Measurements from ENCODE around the gene ZNF205. TPM values are rescaled to one million over a fixed set of nuclear protein-coding genes. Genes with fewer than 3 reads are reported as not detected.
"Not testable (repeated sequence)": the region's sequence is repeated elsewhere in the genome, so short reads cannot be mapped to it uniquely, and the experiment has no call there.

ZNF205 gene
- total RNA-seq, 1 donor from 2014 or later, result 5.4 TPM

DNA sequence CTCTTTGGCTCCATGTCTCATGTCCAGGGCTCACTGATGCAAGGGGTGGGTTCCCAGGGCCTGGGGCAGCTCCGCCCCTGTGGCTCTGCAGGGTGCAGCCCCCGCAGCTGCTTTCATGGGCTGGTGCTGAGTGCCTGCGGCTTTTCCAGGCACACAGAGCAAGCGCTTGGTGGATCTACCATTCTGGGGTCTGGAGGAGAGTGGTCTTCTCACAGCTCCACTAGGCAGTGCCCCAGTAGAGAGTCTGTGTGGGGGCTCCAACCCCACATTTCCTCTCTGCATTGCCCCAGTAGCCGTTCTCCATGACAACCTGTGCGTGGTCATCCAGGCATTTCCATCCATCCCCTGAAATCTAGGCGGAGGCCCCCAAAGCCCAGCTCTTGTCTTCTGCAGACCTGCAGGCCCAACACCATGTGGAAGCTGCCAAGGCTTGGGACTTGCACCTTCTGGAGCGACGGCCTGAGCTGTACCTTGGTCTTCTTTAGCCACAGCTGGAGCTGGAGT lies 41.7 kb upstream of the ZNF205 start:
- Mint-ChIP-seq H3K4me3 (no peak overlapping the region), H3K9me3 (no peaks in the 10 kb centered on the region), H3K4me1 (peaks cover 9% of the 10 kb centered on the region), H3K36me3 (no peaks in the 10 kb centered on the region), H3K27me3 (ENCODE audit: insufficient read depth, low read depth) (peaks cover 19% of the 10 kb centered on the region), H3K27ac (no peak overlapping the region)
- Histone ChIP-seq H3K9ac (no peak overlapping the region), H3K27me3 (no peaks in the 10 kb centered on the region), H2AFZ (replicated peaks) (no peak overlapping the region), H3K36me3 (no peaks in the 10 kb centered on the region), H3K79me2 (ENCODE audit: low read depth) (no peaks in the 10 kb centered on the region), H3K4me3 (no peak overlapping the region), H3K4me2 (no peak overlapping the region), H3F3A (ENCODE audit: low read depth) (no peaks in the 10 kb centered on the region), H3K9me3 (ENCODE audit: low read depth) (no peaks in the 10 kb centered on the region), H3K27ac (no peak overlapping the region), H4K20me1 (ENCODE audit: low read depth) (no peaks in the 10 kb centered on the region), H3K4me1 (no peaks in the 10 kb centered on the region)
- TF ChIP-seq EZH2 (IDR thresholded peaks at IDR 0.05) (no peak), EZH2phosphoT487 (IDR thresholded peaks at IDR 0.05) (no peak)
- TF ChIP-seq, protein P1, sequence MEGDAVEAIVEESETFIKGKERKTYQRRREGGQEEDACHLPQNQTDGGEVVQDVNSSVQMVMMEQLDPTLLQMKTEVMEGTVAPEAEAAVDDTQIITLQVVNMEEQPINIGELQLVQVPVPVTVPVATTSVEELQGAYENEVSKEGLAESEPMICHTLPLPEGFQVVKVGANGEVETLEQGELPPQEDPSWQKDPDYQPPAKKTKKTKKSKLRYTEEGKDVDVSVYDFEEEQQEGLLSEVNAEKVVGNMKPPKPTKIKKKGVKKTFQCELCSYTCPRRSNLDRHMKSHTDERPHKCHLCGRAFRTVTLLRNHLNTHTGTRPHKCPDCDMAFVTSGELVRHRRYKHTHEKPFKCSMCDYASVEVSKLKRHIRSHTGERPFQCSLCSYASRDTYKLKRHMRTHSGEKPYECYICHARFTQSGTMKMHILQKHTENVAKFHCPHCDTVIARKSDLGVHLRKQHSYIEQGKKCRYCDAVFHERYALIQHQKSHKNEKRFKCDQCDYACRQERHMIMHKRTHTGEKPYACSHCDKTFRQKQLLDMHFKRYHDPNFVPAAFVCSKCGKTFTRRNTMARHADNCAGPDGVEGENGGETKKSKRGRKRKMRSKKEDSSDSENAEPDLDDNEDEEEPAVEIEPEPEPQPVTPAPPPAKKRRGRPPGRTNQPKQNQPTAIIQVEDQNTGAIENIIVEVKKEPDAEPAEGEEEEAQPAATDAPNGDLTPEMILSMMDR (IDR thresholded peaks at IDR 0.05), result no peak
- no peak for DNase-seq (ENCODE audit: low spot score)

DNA sequence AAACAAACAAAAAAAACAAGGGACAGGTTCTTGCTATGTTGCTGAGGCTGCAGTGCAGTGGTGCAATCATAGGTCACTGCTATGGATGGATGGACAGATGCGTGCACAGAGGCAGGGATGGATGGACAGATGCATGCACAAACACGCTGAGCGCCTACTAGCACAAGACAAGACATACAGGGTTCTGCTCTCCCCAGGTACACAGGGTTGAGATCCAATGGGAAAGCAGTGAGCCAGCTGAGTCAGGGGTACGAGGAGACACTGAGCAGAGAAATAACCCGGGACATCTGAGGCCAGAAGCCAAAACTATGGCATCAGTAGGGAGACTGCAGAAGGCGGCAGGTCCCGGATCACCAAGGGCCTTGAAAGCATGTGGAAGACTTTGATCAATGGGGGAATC lies 40.7 kb upstream of the ZNF205 start:
- no peaks in the 10 kb centered on the region for H3K36me3 Mint-ChIP-seq
- H3K4me3 Mint-ChIP-seq, result no peak overlapping the region
- peaks cover 9% of the 10 kb centered on the region for H3K4me1 Mint-ChIP-seq
- no peak overlapping the region for H3K4me3 ChIP-seq
- H3K4me2 ChIP-seq, result no peak overlapping the region
- no peaks in the 10 kb centered on the region for H3F3A ChIP-seq (ENCODE audit: low read depth)
- peak overlapping the region; percentile 82 for H3K27ac Mint-ChIP-seq
- no peaks in the 10 kb centered on the region for H3K9me3 ChIP-seq (ENCODE audit: low read depth)
- H3K4me1 ChIP-seq, result no peaks in the 10 kb centered on the region
- DNase-seq (ENCODE audit: low spot score), result no peak
- H3K79me2 ChIP-seq (ENCODE audit: low read depth), result no peaks in the 10 kb centered on the region
- H3K27me3 Mint-ChIP-seq (ENCODE audit: insufficient read depth, low read depth), result peaks cover 17% of the 10 kb centered on the region
- no peak overlapping the region for H3K27ac ChIP-seq
- no peaks in the 10 kb centered on the region for H4K20me1 ChIP-seq (ENCODE audit: low read depth)
- no peak overlapping the region for H3K9ac ChIP-seq
- H3K9me3 Mint-ChIP-seq, result no peaks in the 10 kb centered on the region
- H3K27me3 ChIP-seq, result no peaks in the 10 kb centered on the region
- no peaks in the 10 kb centered on the region for H3K36me3 ChIP-seq
- TF ChIP-seq, protein P1 (IDR thresholded peaks at IDR 0.05), result no peak
- no peak for TF ChIP-seq EZH2 (IDR thresholded peaks at IDR 0.05)
- no peak for TF ChIP-seq EZH2phosphoT487 (IDR thresholded peaks at IDR 0.05)
- no peak overlapping the region for H2AFZ ChIP-seq (replicated peaks)

DNA sequence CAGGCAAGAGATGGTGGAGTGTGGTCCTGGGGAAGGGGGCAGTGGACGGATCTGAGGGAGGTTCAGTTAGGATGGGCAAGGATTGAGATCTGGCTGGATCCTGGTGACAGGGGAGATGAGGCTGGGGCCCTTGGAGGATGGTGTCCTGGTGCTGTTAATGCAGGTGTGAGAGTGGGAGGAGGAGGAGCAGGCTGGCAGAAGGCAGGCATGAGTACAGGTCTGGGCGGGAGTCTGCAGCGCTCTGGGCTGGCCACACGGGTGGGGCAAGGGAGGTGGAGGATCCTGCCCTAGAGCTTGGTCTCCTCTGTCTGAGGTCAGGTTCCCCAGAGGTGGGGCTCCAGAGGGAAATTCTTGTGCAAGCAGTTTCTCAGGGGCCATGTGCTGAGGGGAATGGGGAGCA lies 40.2 kb upstream of the ZNF205 start:
- H3K4me1 ChIP-seq; H3K4me3 Mint-ChIP-seq; H3K9me3 Mint-ChIP-seq; H3K4me1 Mint-ChIP-seq; H3K27ac ChIP-seq; H3K4me3 ChIP-seq; H3K9ac ChIP-seq; H2AFZ ChIP-seq (replicated peaks); H3K4me2 ChIP-seq; H3K36me3 ChIP-seq; H3K79me2 ChIP-seq (ENCODE audit: low read depth); H3K36me3 Mint-ChIP-seq; H4K20me1 ChIP-seq (ENCODE audit: low read depth); H3K27me3 ChIP-seq; H3F3A ChIP-seq (ENCODE audit: low read depth); DNase-seq (ENCODE audit: low spot score); H3K9me3 ChIP-seq (ENCODE audit: low read depth): not testable (repeated sequence)
- Mint-ChIP-seq H3K27me3 (ENCODE audit: insufficient read depth, low read depth) (peaks cover 17% of the 10 kb centered on the region), H3K27ac (peak overlapping the region; percentile 82)

DNA sequence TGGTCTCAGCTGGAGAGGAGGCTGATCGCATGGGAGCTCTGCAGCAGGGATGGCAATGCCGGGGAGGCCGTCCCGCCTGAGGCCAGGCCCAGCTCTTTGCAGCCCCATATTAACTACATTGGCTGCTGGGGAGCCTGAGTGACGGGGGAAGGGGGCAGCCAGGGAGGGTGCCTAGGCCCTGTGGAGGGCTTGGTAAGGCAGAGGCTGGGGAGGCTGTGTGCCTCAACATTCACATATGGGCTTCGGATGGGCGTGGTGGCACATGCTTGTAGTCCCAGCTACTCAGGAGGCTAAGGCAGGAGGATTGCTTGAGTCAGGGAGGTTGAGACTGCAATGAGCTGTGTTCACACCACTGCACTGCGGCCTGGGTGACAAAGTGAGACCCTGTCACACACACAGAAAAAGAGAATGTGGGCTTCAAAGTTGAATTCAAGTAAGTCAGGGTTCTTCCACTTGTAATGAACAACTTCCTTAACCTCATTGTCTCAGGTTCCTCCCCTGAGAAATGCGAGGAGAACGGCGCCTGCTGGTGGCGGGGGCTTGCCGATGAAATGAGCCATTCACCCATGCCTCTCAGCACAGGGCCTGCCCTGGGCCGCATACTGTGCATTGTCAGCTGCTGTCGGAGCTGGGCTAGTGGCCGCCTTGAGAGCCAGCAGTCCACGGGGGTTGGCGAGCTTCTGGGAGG lies 39.7 kb upstream of the ZNF205 start:
- not testable (repeated sequence) for H3K36me3 ChIP-seq; H3K4me3 Mint-ChIP-seq; H3K36me3 Mint-ChIP-seq; H3K4me2 ChIP-seq; H3K4me3 ChIP-seq; H3K9me3 ChIP-seq (ENCODE audit: low read depth); H3K4me1 ChIP-seq; H2AFZ ChIP-seq (replicated peaks); H3K27ac Mint-ChIP-seq; H3K27ac ChIP-seq; DNase-seq (ENCODE audit: low spot score); H3K9ac ChIP-seq; H3K79me2 ChIP-seq (ENCODE audit: low read depth); H3K27me3 ChIP-seq; H3K4me1 Mint-ChIP-seq; H3K9me3 Mint-ChIP-seq; H3F3A ChIP-seq (ENCODE audit: low read depth); H4K20me1 ChIP-seq (ENCODE audit: low read depth)
- peaks cover 17% of the 10 kb centered on the region for H3K27me3 Mint-ChIP-seq (ENCODE audit: insufficient read depth, low read depth)
